ENCODE measurements around the gene KIRREL3. TPM values are rescaled to one million over a fixed set of nuclear protein-coding genes. Genes with fewer than 3 reads are reported as not detected.

Gene KIRREL3
- total and polyA plus RNA-seq, 5 donors from 2014 or later: not detected

DNA sequence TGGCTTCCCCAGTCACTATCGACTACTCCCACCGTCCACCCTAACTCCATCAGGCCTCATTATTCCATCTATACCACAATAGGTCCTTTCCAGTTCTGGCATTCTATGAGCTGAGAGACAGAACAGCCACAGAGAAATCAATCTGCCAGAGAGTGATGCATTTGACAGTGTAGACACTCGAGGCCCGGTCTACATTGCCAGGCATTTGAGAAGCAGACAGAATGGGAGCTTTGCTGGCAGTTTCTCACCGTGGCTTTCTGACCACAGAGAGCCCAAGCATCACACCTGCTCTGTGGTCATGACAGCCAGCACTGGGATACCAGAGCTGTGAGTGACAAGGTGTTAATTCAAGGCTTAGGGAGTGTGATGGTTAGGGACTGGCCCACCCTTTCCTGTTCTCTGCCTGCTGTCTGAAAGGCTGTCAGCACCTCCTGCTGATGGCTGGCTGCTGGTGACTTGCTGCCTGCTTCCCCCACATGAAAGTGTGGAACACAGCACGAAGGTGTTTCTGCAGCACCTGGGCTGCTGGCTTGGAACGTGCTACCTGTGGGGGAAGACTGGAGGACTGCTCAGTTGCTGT is 137.8 kb downstream of the KIRREL3 start:
- Histone ChIP-seq H3K36me3 (ENCODE audit: control insufficient read depth, insufficient read depth, low read length) (no peaks in the 10 kb centered on the region), H3K27me3 (ENCODE audit: control insufficient read depth, insufficient read depth, low read length) (no peaks in the 10 kb centered on the region), H3K4me1 (ENCODE audit: control insufficient read depth, insufficient read depth, low read length, poor library complexity, severe bottlenecking) (no peaks in the 10 kb centered on the region), H3K9me3 (ENCODE audit: control insufficient read depth in 2 of 2, low read length in 2 of 2) (no peaks in the 10 kb centered on the region), H3K4me3 (ENCODE audit: low read depth, low read length) (no peak overlapping the region), H3K27ac (ENCODE audit: insufficient read depth, low read length, poor library complexity, severe bottlenecking) (no peak overlapping the region)
- no peaks in the 10 kb centered on the region for H3K27me3 Mint-ChIP-seq
- H3K36me3 Mint-ChIP-seq: no peaks in the 10 kb centered on the region
- no peak overlapping the region for H3K4me3 Mint-ChIP-seq
- no peak for ATAC-seq (ENCODE audit: low read depth in 2 of 2)
- H3K9me3 Mint-ChIP-seq: peaks cover 0 to 2% (median 0%) of the 10 kb centered on the region in 7 donors
- H3K27ac Mint-ChIP-seq: no peak overlapping the region
- no peak for DNase-seq
- H3K4me1 Mint-ChIP-seq: no peaks in the 10 kb centered on the region

DNA sequence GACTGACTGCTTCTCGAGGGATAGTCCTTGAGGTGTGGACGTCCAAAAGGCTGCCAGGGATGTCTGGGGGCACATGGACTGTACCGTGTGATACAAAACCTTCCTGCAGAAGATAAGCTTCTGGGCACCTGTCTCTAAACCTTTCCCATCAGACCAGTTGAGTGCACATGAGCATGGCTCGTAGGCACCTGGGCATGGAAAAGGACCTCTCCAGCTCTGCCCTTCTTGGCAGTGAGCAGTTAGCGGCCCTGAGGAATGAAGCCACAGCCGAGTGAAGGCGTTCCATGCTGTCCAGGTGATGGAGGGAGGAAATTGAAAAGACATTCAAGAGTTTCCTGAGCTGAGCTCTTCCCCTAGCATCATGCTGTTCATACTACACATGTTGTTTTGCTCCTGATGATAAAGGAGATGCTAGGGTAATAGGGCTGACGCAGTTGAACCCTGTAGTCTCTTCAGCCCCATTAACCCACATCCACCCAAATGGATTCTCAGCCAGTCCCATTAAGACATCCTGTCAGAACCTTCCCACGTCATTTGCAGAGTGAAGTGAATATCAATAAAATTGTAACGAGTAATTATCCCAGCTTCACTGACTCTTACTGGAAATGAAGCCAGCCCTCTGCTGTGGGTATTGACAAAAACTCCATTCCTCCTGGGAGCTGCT is 138.6 kb downstream of the KIRREL3 start:
- Mint-ChIP-seq H3K4me1 (no peaks in the 10 kb centered on the region), H3K4me3 (no peak overlapping the region), H3K9me3 (peaks cover 0 to 2% (median 0%) of the 10 kb centered on the region in 7 donors), H3K27me3 (no peaks in the 10 kb centered on the region), H3K36me3 (no peaks in the 10 kb centered on the region), H3K27ac (peak overlapping the region in 1 of 3 donors; percentile 16)
- H3K9me3 ChIP-seq (ENCODE audit: control insufficient read depth in 2 of 2, low read length in 2 of 2): no peaks in the 10 kb centered on the region
- no peaks in the 10 kb centered on the region for H3K36me3 ChIP-seq (ENCODE audit: control insufficient read depth, insufficient read depth, low read length)
- no peaks in the 10 kb centered on the region for H3K27me3 ChIP-seq (ENCODE audit: control insufficient read depth, insufficient read depth, low read length)
- no peak overlapping the region for H3K27ac ChIP-seq (ENCODE audit: insufficient read depth, low read length, poor library complexity, severe bottlenecking)
- no peak for ATAC-seq (ENCODE audit: low read depth in 2 of 2)
- no peaks in the 10 kb centered on the region for H3K4me1 ChIP-seq (ENCODE audit: control insufficient read depth, insufficient read depth, low read length, poor library complexity, severe bottlenecking)
- no peak overlapping the region for H3K4me3 ChIP-seq (ENCODE audit: low read depth, low read length)
- no peak for DNase-seq

DNA sequence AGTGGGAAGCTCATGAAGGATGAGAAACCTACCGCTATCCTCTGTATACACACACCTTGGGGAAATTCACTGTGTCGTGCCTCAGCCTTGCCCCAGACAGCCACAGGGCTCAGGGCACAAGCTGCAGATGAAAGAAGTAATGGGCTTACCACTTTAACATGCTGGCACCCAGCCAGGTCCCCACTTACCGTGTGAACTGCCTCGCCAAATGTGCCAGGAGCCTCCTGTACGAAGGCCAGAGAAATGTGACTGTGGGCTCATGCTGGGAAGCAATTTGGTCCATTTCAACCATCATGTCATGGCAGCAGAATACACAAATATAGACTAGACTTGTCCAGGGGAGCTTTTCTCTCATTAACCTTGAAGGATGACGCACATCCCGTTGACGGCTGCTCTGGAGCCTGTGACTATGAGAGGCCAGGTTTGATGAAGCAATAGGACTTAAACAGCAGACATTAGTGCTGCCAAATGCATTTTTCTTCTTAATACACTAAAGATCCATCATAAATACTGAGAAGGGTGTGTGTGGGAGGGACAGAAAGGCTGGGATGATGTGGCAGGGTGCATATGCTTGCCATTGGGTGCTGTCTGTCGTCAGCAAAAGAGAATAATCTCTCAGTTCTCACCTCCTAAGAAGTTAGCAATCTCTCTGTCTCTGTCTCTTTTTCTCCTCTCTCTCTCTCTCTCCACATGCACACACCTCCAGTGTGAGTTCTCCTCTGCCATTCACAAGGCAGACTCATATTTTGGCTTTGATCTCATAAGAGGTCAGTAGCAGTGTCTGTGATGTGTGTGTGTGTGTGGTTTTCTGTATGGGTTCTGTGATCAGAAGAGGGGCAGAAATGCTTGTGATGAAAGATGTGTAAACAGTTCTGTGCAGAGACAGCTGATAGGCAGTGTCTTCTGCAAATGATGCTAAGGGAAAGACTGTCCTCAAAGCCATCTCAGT is 142.4 kb downstream of the KIRREL3 start:
- Mint-ChIP-seq H3K36me3 (no peaks in the 10 kb centered on the region), H3K27me3 (no peaks in the 10 kb centered on the region), H3K9me3 (peaks cover 0 to 1% (median 0%) of the 10 kb centered on the region in 7 donors), H3K4me1 (no peaks in the 10 kb centered on the region), H3K27ac (no peak overlapping the region), H3K4me3 (no peak overlapping the region)
- H3K4me3 ChIP-seq (ENCODE audit: low read depth, low read length): no peak overlapping the region
- DNase-seq (no peak), ATAC-seq (ENCODE audit: low read depth in 2 of 2) (no peak)
- H3K27ac ChIP-seq (ENCODE audit: insufficient read depth, low read length, poor library complexity, severe bottlenecking): no peak overlapping the region
- no peaks in the 10 kb centered on the region for H3K9me3 ChIP-seq (ENCODE audit: control insufficient read depth in 2 of 2, low read length in 2 of 2)
- H3K36me3 ChIP-seq (ENCODE audit: control insufficient read depth, insufficient read depth, low read length): no peaks in the 10 kb centered on the region
- H3K4me1 ChIP-seq (ENCODE audit: control insufficient read depth, insufficient read depth, low read length, poor library complexity, severe bottlenecking): no peaks in the 10 kb centered on the region
- H3K27me3 ChIP-seq (ENCODE audit: control insufficient read depth, insufficient read depth, low read length): no peaks in the 10 kb centered on the region

DNA sequence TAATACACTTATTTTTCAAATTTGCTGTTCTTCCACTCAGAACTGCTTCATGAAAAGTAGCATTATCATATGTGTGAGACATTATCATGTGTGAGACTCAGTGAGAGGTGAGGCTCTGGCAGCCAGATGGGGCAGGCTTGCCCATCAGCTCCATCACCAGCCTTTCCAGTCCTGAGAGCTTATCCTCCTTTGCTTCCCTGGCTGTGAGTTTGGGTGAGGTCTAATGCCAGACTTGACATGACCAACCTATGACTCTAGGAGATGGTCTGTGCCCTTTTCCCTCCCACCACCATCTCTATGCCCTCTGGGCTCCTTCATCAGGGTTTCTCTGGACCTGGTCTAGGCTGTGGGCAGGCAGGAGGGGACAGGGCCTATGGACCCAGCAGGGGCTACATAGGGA is 145.0 kb downstream of the KIRREL3 start:
- Mint-ChIP-seq H3K27me3 (no peaks in the 10 kb centered on the region), H3K9me3 (peaks cover 0 to 1% (median 0%) of the 10 kb centered on the region in 7 donors), H3K27ac (no peak overlapping the region), H3K36me3 (no peaks in the 10 kb centered on the region), H3K4me3 (no peak overlapping the region), H3K4me1 (no peaks in the 10 kb centered on the region)
- Histone ChIP-seq H3K27ac (ENCODE audit: insufficient read depth, low read length, poor library complexity, severe bottlenecking) (no peak overlapping the region), H3K36me3 (ENCODE audit: control insufficient read depth, insufficient read depth, low read length) (no peaks in the 10 kb centered on the region), H3K27me3 (ENCODE audit: control insufficient read depth, insufficient read depth, low read length) (no peaks in the 10 kb centered on the region), H3K4me3 (ENCODE audit: low read depth, low read length) (no peak overlapping the region), H3K9me3 (ENCODE audit: control insufficient read depth in 2 of 2, low read length in 2 of 2) (no peaks in the 10 kb centered on the region), H3K4me1 (ENCODE audit: control insufficient read depth, insufficient read depth, low read length, poor library complexity, severe bottlenecking) (no peaks in the 10 kb centered on the region)
- ATAC-seq (ENCODE audit: low read depth in 2 of 2): no peak
- no peak for DNase-seq

DNA sequence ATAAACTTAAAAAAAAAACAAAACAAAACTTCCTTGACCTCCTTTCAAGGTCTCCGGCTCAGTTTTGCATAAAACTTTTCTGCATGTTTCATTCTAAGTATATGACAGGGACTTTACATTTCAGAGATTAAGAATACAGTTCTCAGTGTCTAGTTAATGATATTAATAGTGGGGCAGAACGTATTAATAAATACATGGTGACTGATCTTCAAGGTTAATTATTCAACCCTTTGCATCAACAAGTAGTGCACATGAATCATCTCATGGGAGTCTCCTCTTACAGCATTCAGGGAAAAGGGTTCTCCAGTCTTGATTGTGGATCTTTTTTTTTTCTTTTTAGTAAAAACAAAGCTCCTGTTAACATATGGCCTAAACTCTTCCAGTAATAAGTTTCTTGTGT is 146.8 kb downstream of the KIRREL3 start:
- Histone ChIP-seq H3K4me3 (ENCODE audit: low read depth, low read length) (no peak overlapping the region), H3K27me3 (ENCODE audit: control insufficient read depth, insufficient read depth, low read length) (no peaks in the 10 kb centered on the region), H3K4me1 (ENCODE audit: control insufficient read depth, insufficient read depth, low read length, poor library complexity, severe bottlenecking) (no peaks in the 10 kb centered on the region), H3K27ac (ENCODE audit: insufficient read depth, low read length, poor library complexity, severe bottlenecking) (no peak overlapping the region), H3K9me3 (ENCODE audit: control insufficient read depth in 2 of 2, low read length in 2 of 2) (no peaks in the 10 kb centered on the region), H3K36me3 (ENCODE audit: control insufficient read depth, insufficient read depth, low read length) (no peaks in the 10 kb centered on the region)
- H3K4me3 Mint-ChIP-seq: no peak overlapping the region
- DNase-seq: no peak
- no peak for ATAC-seq (ENCODE audit: low read depth in 2 of 2)
- no peaks in the 10 kb centered on the region for H3K27me3 Mint-ChIP-seq
- peak overlapping the region in 1 of 3 donors; percentile 35 for H3K27ac Mint-ChIP-seq
- H3K9me3 Mint-ChIP-seq: peaks cover 0 to 1% (median 0%) of the 10 kb centered on the region in 7 donors
- H3K36me3 Mint-ChIP-seq: no peaks in the 10 kb centered on the region
- no peaks in the 10 kb centered on the region for H3K4me1 Mint-ChIP-seq

DNA sequence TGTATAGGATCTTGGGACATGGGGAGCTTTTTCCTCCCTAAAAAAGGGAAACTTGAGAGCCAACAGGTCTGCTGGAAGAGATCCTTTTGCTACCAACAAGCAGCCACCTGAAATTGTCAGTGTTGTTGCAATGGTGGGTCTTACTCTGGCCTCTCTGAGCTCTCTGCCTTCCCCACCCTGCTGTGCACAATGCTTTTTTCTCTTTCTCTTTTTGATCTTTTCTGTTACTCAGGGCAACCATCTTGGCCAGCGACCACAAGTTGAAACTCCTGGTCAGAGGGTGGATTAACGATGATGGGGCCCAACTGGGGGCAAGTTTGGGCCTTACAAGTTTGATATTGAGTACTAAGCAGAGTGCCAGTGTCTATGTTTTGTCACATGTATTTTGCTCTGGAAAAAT is 155.8 kb downstream of the KIRREL3 start:
- no peaks in the 10 kb centered on the region for H3K27me3 ChIP-seq (ENCODE audit: control insufficient read depth, insufficient read depth, low read length)
- ATAC-seq (ENCODE audit: low read depth in 2 of 2) (no peak), DNase-seq (no peak)
- Mint-ChIP-seq H3K27ac (no peak overlapping the region), H3K9me3 (peaks cover 0 to 2% (median 0%) of the 10 kb centered on the region in 7 donors), H3K4me3 (no peak overlapping the region), H3K27me3 (no peaks in the 10 kb centered on the region), H3K4me1 (no peaks in the 10 kb centered on the region), H3K36me3 (no peaks in the 10 kb centered on the region)
- no peaks in the 10 kb centered on the region for H3K9me3 ChIP-seq (ENCODE audit: control insufficient read depth in 2 of 2, low read length in 2 of 2)
- no peak overlapping the region for H3K4me3 ChIP-seq (ENCODE audit: low read depth, low read length)
- H3K36me3 ChIP-seq (ENCODE audit: control insufficient read depth, insufficient read depth, low read length): no peaks in the 10 kb centered on the region
- H3K4me1 ChIP-seq (ENCODE audit: control insufficient read depth, insufficient read depth, low read length, poor library complexity, severe bottlenecking): no peaks in the 10 kb centered on the region
- H3K27ac ChIP-seq (ENCODE audit: insufficient read depth, low read length, poor library complexity, severe bottlenecking): no peak overlapping the region

DNA sequence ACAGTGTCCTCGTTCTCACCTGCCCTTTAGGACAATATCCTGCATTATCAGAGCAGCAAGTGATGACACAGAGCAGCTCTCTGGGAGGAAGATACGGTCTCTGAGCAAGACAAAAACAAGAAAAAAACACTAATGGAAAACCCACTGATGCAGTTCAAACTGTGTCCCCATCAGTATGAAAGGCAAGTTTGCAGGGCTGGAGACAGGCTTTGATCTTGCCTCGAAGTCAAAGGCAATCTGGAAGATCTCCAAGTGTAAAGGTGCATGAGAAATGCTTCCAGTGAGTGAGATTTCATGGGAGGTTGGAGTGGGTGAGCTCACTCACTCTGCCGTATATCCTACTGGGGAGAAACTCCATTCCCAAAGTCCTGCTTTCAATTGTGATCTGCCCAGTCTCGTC is 157.5 kb downstream of the KIRREL3 start:
- Histone ChIP-seq H3K4me3 (ENCODE audit: low read depth, low read length) (no peak overlapping the region), H3K27me3 (ENCODE audit: control insufficient read depth, insufficient read depth, low read length) (no peaks in the 10 kb centered on the region), H3K36me3 (ENCODE audit: control insufficient read depth, insufficient read depth, low read length) (no peaks in the 10 kb centered on the region), H3K9me3 (ENCODE audit: control insufficient read depth in 2 of 2, low read length in 2 of 2) (no peaks in the 10 kb centered on the region), H3K4me1 (ENCODE audit: control insufficient read depth, insufficient read depth, low read length, poor library complexity, severe bottlenecking) (no peaks in the 10 kb centered on the region), H3K27ac (ENCODE audit: insufficient read depth, low read length, poor library complexity, severe bottlenecking) (no peak overlapping the region)
- H3K4me1 Mint-ChIP-seq: no peaks in the 10 kb centered on the region
- H3K36me3 Mint-ChIP-seq: no peaks in the 10 kb centered on the region
- H3K9me3 Mint-ChIP-seq: peaks cover 0 to 3% (median 0%) of the 10 kb centered on the region in 7 donors
- no peaks in the 10 kb centered on the region for H3K27me3 Mint-ChIP-seq
- H3K4me3 Mint-ChIP-seq: no peak overlapping the region
- H3K27ac Mint-ChIP-seq: no peak overlapping the region
- no peak for DNase-seq
- ATAC-seq (ENCODE audit: low read depth in 2 of 2): no peak
